Upper lobe of left lung (tissue), 6 donors: ENCODE measurements around the gene COL8A2. TPM values are rescaled to one million over a fixed set of nuclear protein-coding genes. Genes with fewer than 3 reads are reported as not detected.

Experiments used
- ATAC-seq, 2 donors: fragments of 200-7000 bp; cut with Tn5 transposase; one replicate each; pipeline ENCODE4 v1.9.1; 2022; ENCODE audit warnings: mild to moderate bottlenecking in 2 of 2, moderate library complexity in 2 of 2; ENCODE audit not compliant: low FRiP score in 2 of 2
- DNase-seq, 2 donors: peaks; one replicate each; pipeline ENCODE4 v3.0.0-alpha.2; 2019 to 2020
- H3K27ac ChIP-seq, 4 donors: fragments of 200-600 bp; sonication (generic); one replicate each; pipeline ENCODE4 v1.5.1; 2016 to 2019
- H3K27me3 ChIP-seq, 4 donors: fragments of 200-600 bp; sonication (generic); one replicate each; pipeline ENCODE4 v1.5.1; 2017 to 2019
- H3K36me3 ChIP-seq, 4 donors: fragments of 200-600 bp; sonication (generic); one replicate each; pipeline ENCODE4 v1.5.1; 2016 to 2019
- H3K4me1 ChIP-seq, 4 donors: fragments of 200-600 bp; sonication (generic); one replicate each; pipeline ENCODE4 v1.5.1; 2018 to 2019
- H3K4me3 ChIP-seq, 4 donors: fragments of 200-600 bp; sonication (generic); one replicate each; pipeline ENCODE4 v1.5.1; 2017 to 2019; ENCODE audit warnings: mild to moderate bottlenecking in 2 of 4, moderate library complexity in 1 of 4
- H3K9me3 ChIP-seq, 4 donors: fragments of 200-600 bp; sonication (generic); one replicate each; pipeline ENCODE4 v1.5.1; 2018 to 2019
- CTCF ChIP-seq, 6 experiments: fragments of 450-650 bp in 4 of 6; fragments of 200-600 bp in 2 of 6; sonication (generic) in 2 of 6; IDR thresholded peaks; one replicate each; pipeline ENCODE4 v1.5.1; 2016 to 2019; ENCODE audit warnings: antibody characterized with exemption in 6 of 6
- EP300 ChIP-seq, 4 donors: sonication (generic); formaldehyde crosslinking; IDR thresholded peaks; one replicate each; pipeline ENCODE4 v1.5.1; 2017; ENCODE audit warnings: antibody characterized with exemption in 4 of 4, control low read depth in 2 of 4
- POLR2A ChIP-seq, 4 donors: fragments of 450-650 bp; IDR thresholded peaks; one replicate each; pipeline ENCODE4 v1.5.1; 2016 to 2017; ENCODE audit warnings: antibody characterized with exemption in 4 of 4, mild to moderate bottlenecking in 2 of 4
- POLR2AphosphoS5 ChIP-seq, 2 donors: sonication (generic); formaldehyde crosslinking; IDR thresholded peaks; one replicate each; pipeline ENCODE4 v1.5.1; 2017; ENCODE audit warnings: antibody characterized with exemption in 2 of 2
- WGBS, 2 donors: methylation state at CpG; one replicate each; pipeline ENCODE4 v1.1.5; 2017 to 2018; 5-methylcytosine and 5-hydroxymethylcytosine counted together
- total RNA-seq, 6 donors: library from RNA; depleted of rRNA in 4 of 6; stranded (reverse); fragments of >200 nt in 4 of 6; gene quantifications; one replicate each; pipeline versions ENCODE4 v1.1.0 to v1.2.1, GENCODE V29; 2016 to 2021
- donor health status: DM: no; HTN: no; CAD: no; lungs with moderate emphysema.
- donor health status: DM: no; HTN: yes; CAD: no; lungs with severe emphysema.

The COL8A2 gene
- total RNA-seq = 10 to 100 TPM in 3 of 6 donors, 1 to 10 TPM in 3; 2.5 to 20.8 (median 11.4) TPM

GRCh38 chr1:36125129-36125991, at the start of gene COL8A2:
Gene COL8A2 (minus strand): TSS chr1:36125222. CDS start chr1:36100242, 24,980 bp downstream.
- no peak within 1 kb of the TSS for H3K27ac ChIP-seq
- peaks cover 0 to 12% (median 2%) of the 10 kb centered on the region in 4 donors for H3K27me3 ChIP-seq
- 30 to 60% methylated on average over 6 to 25 of the region's 77 CpGs for WGBS, 2 donors
- ATAC-seq (peak; percentile 4 to 86), DNase-seq (peak in 1 of 2 donors; percentile 92)
- TF ChIP-seq POLR2A (IDR thresholded peaks at IDR 0.05) (no peak), POLR2AphosphoS5 (IDR thresholded peaks at IDR 0.05) (no peak), EP300 (IDR thresholded peaks at IDR 0.05) (no peak), CTCF (IDR thresholded peaks at IDR 0.05) (no peak)
- H3K36me3 ChIP-seq = no peaks in the 10 kb centered on the region
- no peaks in the 10 kb centered on the region for H3K9me3 ChIP-seq
- peaks cover 6 to 26% (median 10%) of the 10 kb centered on the region in 4 donors for H3K4me1 ChIP-seq
- H3K4me3 ChIP-seq = peak within 1 kb of the TSS; percentile 20 to 48 (median 44)

DNA sequence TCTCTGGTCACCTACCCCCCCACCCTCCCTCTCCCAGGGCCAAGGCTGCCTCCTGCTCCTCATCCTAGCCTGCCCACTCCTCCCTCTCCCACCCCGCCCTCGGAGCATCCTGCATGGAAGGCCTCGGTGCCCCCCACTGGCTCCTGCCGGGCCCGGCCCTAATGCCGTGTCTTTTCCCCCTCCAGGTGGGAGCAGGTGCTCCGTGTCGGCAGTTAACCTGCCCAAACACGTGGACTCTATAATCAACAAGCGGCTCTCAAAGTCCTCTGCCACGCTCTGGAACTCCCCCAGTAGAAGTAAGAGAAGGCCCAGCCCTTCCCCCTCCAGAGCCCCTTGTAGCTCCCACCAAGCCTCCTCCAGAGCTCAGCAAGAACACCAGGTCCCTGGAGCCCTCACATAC, 49.7 kb upstream of the COL8A2 start:
- Histone ChIP-seq H3K9me3 (no peaks in the 10 kb centered on the region), H3K36me3 (peaks cover 67 to 100% (median 89%) of the 10 kb centered on the region in 4 donors), H3K27ac (no peak overlapping the region), H3K4me3 (no peak overlapping the region), H3K4me1 (peaks cover 0 to 20% (median 3%) of the 10 kb centered on the region in 4 donors), H3K27me3 (no peaks in the 10 kb centered on the region)
- ATAC-seq (no peak), DNase-seq (no peak)
- no peak for TF ChIP-seq POLR2A (IDR thresholded peaks at IDR 0.05)
- TF ChIP-seq EP300 (IDR thresholded peaks at IDR 0.05) = no peak
- TF ChIP-seq POLR2AphosphoS5 (IDR thresholded peaks at IDR 0.05) = no peak
- TF ChIP-seq CTCF (IDR thresholded peaks at IDR 0.05) = no peak
- 82 to 90% methylated on average over 11 of the region's 11 CpGs for WGBS, 2 donors

GRCh38 chr1:36172983-36173382, 48.0 kb upstream of the COL8A2 start:
- H3K27ac ChIP-seq = no peak overlapping the region
- no peaks in the 10 kb centered on the region for H3K27me3 ChIP-seq
- 90 to 92% methylated on average over 2 of the region's 2 CpGs for WGBS, 2 donors
- H3K36me3 ChIP-seq = peaks cover 52 to 91% (median 72%) of the 10 kb centered on the region in 4 donors
- H3K9me3 ChIP-seq = no peaks in the 10 kb centered on the region
- H3K4me1 ChIP-seq = peaks cover 0 to 30% (median 10%) of the 10 kb centered on the region in 4 donors
- TF ChIP-seq POLR2A (IDR thresholded peaks at IDR 0.05) (no peak), EP300 (IDR thresholded peaks at IDR 0.05) (no peak), CTCF (IDR thresholded peaks at IDR 0.05) (no peak), POLR2AphosphoS5 (IDR thresholded peaks at IDR 0.05) (no peak)
- no peak for ATAC-seq
- no peak overlapping the region for H3K4me3 ChIP-seq
- no peak for DNase-seq

- Histone ChIP-seq H3K4me3 (no peak overlapping the region), H3K27me3 (no peaks in the 10 kb centered on the region), H3K9me3 (no peaks in the 10 kb centered on the region), H3K4me1 (peaks cover 6 to 38% (median 11%) of the 10 kb centered on the region in 4 donors), H3K27ac (no peak overlapping the region), H3K36me3 (peaks cover 44 to 91% (median 70%) of the 10 kb centered on the region in 4 donors)
- no peak for TF ChIP-seq CTCF (IDR thresholded peaks at IDR 0.05)
- no peak for TF ChIP-seq EP300 (IDR thresholded peaks at IDR 0.05)
- no peak for TF ChIP-seq POLR2A (IDR thresholded peaks at IDR 0.05)
- no peak for TF ChIP-seq POLR2AphosphoS5 (IDR thresholded peaks at IDR 0.05)
- WGBS, 2 donors = 97 to 98% methylated on average over 21 of the region's 21 CpGs
- peak in 1 of 2 donors; percentile 79 for DNase-seq
- no peak for ATAC-seq
Observed at GRCh38 chr1:36172017-36172747, 47.2 kb upstream of the COL8A2 start.
